ENCODE measurements around the gene ABCC2. TPM values are rescaled to one million over a fixed set of nuclear protein-coding genes. Genes with fewer than 3 reads are reported as not detected.

ABCC2 gene
- total and polyA plus RNA-seq, 8 donors: under 0.01 to 6.8 (median 0.58) TPM

- 84 to 90% (median 87%) methylated on average over 2 of the region's 2 CpGs for WGBS, 5 donors
- peak overlapping the region in 1 of 5 donors; percentile 24 for H3K27ac ChIP-seq
- peak in 1 of 2 donors; percentile 30 for DNase-seq
- intact Hi-C loops (cut with DNase I; ENCODE audit: low total_unique reads): no loop called here
- no peak overlapping the region for H3K4me3 ChIP-seq
- no peaks in the 10 kb centered on the region for H3K9me3 ChIP-seq
- H3K36me3 ChIP-seq: peaks cover 19 to 81% (median 75%) of the 10 kb centered on the region in 4 donors
- H3K4me1 ChIP-seq: peaks cover 0 to 3% (median 0%) of the 10 kb centered on the region in 4 donors
- TF ChIP-seq POLR2AphosphoS5 (IDR thresholded peaks at IDR 0.05) (no peak), POLR2A (IDR thresholded peaks at IDR 0.05) (no peak), CTCF (IDR thresholded peaks at IDR 0.05) (no peak), EP300 (IDR thresholded peaks at IDR 0.05) (no peak)
- H3K27me3 ChIP-seq: no peaks in the 10 kb centered on the region
Measured at GRCh38 chr10:99758211-99758891, 24.1 kb upstream of the ABCC2 start.

DNA sequence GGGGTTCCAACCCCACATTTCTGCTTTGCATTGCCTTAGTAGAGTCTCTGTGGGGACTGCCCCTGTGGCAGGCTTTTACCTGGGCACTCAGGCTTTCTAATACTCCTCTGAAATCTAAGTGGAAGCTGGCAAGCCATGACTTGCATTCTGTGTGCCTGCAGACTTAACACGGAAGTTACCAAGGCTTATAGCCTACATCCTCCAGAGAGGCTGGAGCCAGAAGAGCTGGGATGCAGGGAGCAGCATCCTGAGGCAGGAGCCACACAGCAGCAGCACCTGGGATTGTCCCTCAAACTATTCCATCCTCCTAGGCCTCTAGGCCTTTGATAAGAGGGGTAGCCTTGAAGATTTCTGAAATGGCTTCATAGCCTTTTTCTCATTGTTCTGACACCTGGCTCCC, 22.1 kb upstream of the ABCC2 start:
- intact Hi-C loops (cut with DNase I; ENCODE audit: low total_unique reads): no loop called here
- peaks cover 0 to 3% (median 0%) of the 10 kb centered on the region in 4 donors for H3K4me1 ChIP-seq
- H3K27ac ChIP-seq: no peak overlapping the region
- peaks cover 11 to 61% (median 56%) of the 10 kb centered on the region in 4 donors for H3K36me3 ChIP-seq
- 82 to 100% (median 94%) methylated on average over 1 of the region's 1 CpG; no CpG with 5 or more reads in 1 of the 5 donors for WGBS, 5 donors
- H3K27me3 ChIP-seq: no peaks in the 10 kb centered on the region
- no peak overlapping the region for H3K4me3 ChIP-seq
- TF ChIP-seq POLR2A (IDR thresholded peaks at IDR 0.05): no peak
- no peak for TF ChIP-seq EP300 (IDR thresholded peaks at IDR 0.05)
- TF ChIP-seq CTCF (IDR thresholded peaks at IDR 0.05): no peak
- no peak for TF ChIP-seq POLR2AphosphoS5 (IDR thresholded peaks at IDR 0.05)
- H3K9me3 ChIP-seq: no peaks in the 10 kb centered on the region
- no peak for DNase-seq

DNA sequence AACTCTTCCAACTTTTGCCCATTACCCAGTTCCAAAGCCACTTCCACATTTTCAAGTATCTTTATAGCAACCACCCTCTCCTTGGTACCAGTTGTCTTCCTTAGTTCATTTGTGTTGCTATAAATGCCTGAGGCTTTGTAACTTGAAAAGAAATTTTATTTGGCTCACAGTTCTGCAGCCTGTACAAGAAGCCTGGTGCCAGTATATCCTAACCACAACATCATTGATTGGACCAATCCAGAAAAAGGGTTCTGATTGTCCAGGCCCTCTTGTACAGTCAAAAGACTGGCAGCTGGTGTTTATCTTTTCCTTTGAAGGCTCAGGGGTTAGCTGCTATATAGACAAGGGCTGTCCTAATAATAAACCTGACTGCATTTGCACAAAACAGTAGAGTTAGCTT, 21.1 kb upstream of the ABCC2 start:
- H3K4me3 ChIP-seq: no peak overlapping the region
- H3K27ac ChIP-seq: no peak overlapping the region
- no peak for DNase-seq
- no peaks in the 10 kb centered on the region for H3K9me3 ChIP-seq
- TF ChIP-seq EP300 (IDR thresholded peaks at IDR 0.05): no peak
- TF ChIP-seq POLR2AphosphoS5 (IDR thresholded peaks at IDR 0.05): no peak
- TF ChIP-seq POLR2A (IDR thresholded peaks at IDR 0.05): no peak
- no peak for TF ChIP-seq CTCF (IDR thresholded peaks at IDR 0.05)
- intact Hi-C loops (cut with DNase I; ENCODE audit: low total_unique reads): no loop called here
- H3K36me3 ChIP-seq: peaks cover 2 to 51% (median 45%) of the 10 kb centered on the region in 4 donors
- H3K4me1 ChIP-seq: peaks cover 0 to 3% (median 0%) of the 10 kb centered on the region in 4 donors
- no peaks in the 10 kb centered on the region for H3K27me3 ChIP-seq

DNA sequence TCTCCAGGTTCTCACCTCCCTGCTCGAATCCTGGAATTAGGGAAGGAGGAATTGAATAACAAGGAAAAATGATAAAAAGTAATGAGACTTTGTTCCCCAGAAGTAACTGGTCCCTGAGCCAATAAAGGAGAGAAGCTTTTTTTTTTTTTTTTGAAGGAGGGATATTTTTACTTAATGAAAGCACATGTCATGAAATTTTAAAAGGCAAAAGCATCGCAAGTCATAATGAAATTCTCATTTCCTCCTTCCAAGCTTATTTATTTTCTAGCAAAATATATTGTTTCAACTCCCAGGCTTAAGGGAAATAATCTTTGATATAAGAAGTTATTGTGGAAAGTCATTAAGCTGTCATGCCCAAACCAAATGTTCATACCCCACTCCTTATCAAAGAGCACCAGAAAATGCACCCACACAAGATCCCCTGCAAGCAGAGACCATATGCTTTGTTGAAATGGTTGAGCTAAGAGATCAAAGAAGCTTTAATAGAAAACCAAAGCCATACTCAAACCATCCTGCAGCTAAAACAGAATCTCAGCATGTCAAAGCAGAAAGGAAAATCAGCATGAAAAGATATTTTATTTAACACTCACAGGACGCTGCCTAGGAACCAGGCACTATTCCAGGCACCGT, 16.7 kb upstream of the ABCC2 start:
- intact Hi-C loops (cut with DNase I; ENCODE audit: low total_unique reads): no loop called here
- H3K27ac ChIP-seq: no peak overlapping the region
- WGBS, 5 donors: 67 to 78% (median 72%) methylated on average over 4 of the region's 4 CpGs

More for the DNA sequence above, 16.7 kb upstream of the ABCC2 start:
- DNase-seq: no peak
- Histone ChIP-seq H3K36me3 (peaks cover 0 to 7% (median 3%) of the 10 kb centered on the region in 4 donors), H3K9me3 (no peaks in the 10 kb centered on the region), H3K4me1 (no peaks in the 10 kb centered on the region), H3K27me3 (no peaks in the 10 kb centered on the region), H3K4me3 (no peak overlapping the region)
- TF ChIP-seq CTCF (IDR thresholded peaks at IDR 0.05) (no peak), EP300 (IDR thresholded peaks at IDR 0.05) (no peak), POLR2AphosphoS5 (IDR thresholded peaks at IDR 0.05) (no peak), POLR2A (IDR thresholded peaks at IDR 0.05) (no peak)
